ENCODE measurements around the gene IL19. TPM values are rescaled to one million over a fixed set of nuclear protein-coding genes. Genes with fewer than 3 reads are reported as not detected.
"Not testable (repeated sequence)": the region's sequence is repeated elsewhere in the genome, so short reads cannot be mapped to it uniquely, and the experiment has no call there.

The IL19 gene
- total RNA-seq, 1 donor from 2014 or later, result not detected

DNA sequence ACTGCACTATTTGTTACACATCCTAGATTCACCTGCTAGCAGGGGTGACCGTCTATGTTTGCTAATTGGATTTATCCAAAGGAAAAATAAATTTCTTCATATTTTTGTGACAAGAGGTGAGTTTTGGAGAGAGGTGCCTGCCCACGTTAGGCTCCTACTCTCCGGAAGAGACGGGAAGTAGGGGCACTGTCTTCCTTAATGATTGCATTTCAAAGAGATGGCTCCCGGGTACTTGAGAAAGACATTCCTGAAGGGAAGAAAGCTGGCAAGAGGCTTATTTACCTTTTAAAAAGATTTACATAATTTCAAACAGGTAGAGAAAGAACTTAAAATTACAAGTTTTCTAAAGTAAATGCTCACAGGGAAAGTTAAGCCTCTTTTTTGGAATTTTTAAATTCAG lies 18.7 kb upstream of the IL19 start:
- Mint-ChIP-seq H3K9me3 (peaks cover 4% of the 10 kb centered on the region), H3K27me3 (peaks cover 44% of the 10 kb centered on the region), H3K36me3 (ENCODE audit: low read depth) (peaks cover 2% of the 10 kb centered on the region), H3K27ac (no peak overlapping the region), H3K4me3 (no peak overlapping the region), H3K4me1 (peaks cover 19% of the 10 kb centered on the region)
- no peak for DNase-seq
- intact Hi-C loops (cut with micrococcal nuclease), result no loop called here

DNA sequence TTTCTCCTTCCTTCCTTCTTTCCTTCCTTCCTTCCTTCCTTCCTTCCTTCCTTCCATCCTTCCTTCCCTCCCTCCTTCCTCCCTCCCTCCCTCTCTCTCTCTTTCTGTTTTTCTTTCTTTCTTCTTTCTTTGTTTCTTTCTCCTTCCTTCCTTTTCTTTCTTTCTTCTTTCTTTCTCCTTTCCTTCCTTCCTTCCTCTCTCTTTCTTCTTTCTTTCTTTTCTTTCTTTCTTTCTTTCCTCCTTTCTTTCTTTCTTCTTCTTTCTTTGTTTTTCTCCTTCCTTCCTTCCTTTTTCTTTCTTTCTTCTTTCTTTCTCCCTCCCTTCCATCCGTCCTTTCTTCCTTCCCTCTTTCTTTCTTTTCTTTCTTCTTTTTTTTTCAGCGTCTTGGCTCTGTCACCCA lies 18.1 kb upstream of the IL19 start:
- H3K9me3 Mint-ChIP-seq, result peaks cover 4% of the 10 kb centered on the region

GRCh38 chr1:206753141-206753540 lies 17.4 kb upstream of the IL19 start:
- peaks cover 4% of the 10 kb centered on the region for H3K9me3 Mint-ChIP-seq
- no peak overlapping the region for H3K4me3 Mint-ChIP-seq
- H3K4me1 Mint-ChIP-seq, result peaks cover 19% of the 10 kb centered on the region
- H3K36me3 Mint-ChIP-seq (ENCODE audit: low read depth), result peaks cover 1% of the 10 kb centered on the region
- peaks cover 42% of the 10 kb centered on the region for H3K27me3 Mint-ChIP-seq
- no peak for DNase-seq
- no peak overlapping the region for H3K27ac Mint-ChIP-seq
- intact Hi-C loops (cut with micrococcal nuclease), result no loop called here

More for the DNA sequence above, 18.1 kb upstream of the IL19 start:
- H3K27me3 Mint-ChIP-seq, result peaks cover 42% of the 10 kb centered on the region
- intact Hi-C loops (cut with micrococcal nuclease), result no loop called here
- H3K4me3 Mint-ChIP-seq, result no peak overlapping the region
- no peak overlapping the region for H3K27ac Mint-ChIP-seq
- peaks cover 1% of the 10 kb centered on the region for H3K36me3 Mint-ChIP-seq (ENCODE audit: low read depth)
- no peak for DNase-seq
- peaks cover 19% of the 10 kb centered on the region for H3K4me1 Mint-ChIP-seq

- intact Hi-C loops (cut with micrococcal nuclease), result no loop called here
- no peak for DNase-seq
- Mint-ChIP-seq H3K4me1 (peaks cover 12% of the 10 kb centered on the region), H3K27ac (no peak overlapping the region), H3K27me3 (peaks cover 34% of the 10 kb centered on the region), H3K9me3 (peaks cover 4% of the 10 kb centered on the region), H3K36me3 (ENCODE audit: low read depth) (peaks cover 1% of the 10 kb centered on the region), H3K4me3 (no peak overlapping the region)
Measured at GRCh38 chr1:206754011-206754410, 16.6 kb upstream of the IL19 start.

- no peak overlapping the region for H3K4me3 Mint-ChIP-seq
- H3K9me3 Mint-ChIP-seq, result peaks cover 4% of the 10 kb centered on the region
- H3K27ac Mint-ChIP-seq, result no peak overlapping the region
- H3K27me3 Mint-ChIP-seq, result peaks cover 28% of the 10 kb centered on the region
- intact Hi-C loops (cut with micrococcal nuclease), result loop anchor here (2.0 kb wide), 1 partner anchor 19 kb away; no protein-coding TSS in a partner anchor
- H3K4me1 Mint-ChIP-seq, result peaks cover 18% of the 10 kb centered on the region
- H3K36me3 Mint-ChIP-seq (ENCODE audit: low read depth), result peaks cover 1% of the 10 kb centered on the region
- peak; percentile 73 for DNase-seq
Measured at GRCh38 chr1:206757524-206758266, 12.9 kb upstream of the IL19 start.

- Mint-ChIP-seq H3K27me3 (peaks cover 33% of the 10 kb centered on the region), H3K4me3 (no peak overlapping the region), H3K4me1 (peaks cover 18% of the 10 kb centered on the region)
Measured at GRCh38 chr1:206760590-206760989, 10.0 kb upstream of the IL19 start.

DNA sequence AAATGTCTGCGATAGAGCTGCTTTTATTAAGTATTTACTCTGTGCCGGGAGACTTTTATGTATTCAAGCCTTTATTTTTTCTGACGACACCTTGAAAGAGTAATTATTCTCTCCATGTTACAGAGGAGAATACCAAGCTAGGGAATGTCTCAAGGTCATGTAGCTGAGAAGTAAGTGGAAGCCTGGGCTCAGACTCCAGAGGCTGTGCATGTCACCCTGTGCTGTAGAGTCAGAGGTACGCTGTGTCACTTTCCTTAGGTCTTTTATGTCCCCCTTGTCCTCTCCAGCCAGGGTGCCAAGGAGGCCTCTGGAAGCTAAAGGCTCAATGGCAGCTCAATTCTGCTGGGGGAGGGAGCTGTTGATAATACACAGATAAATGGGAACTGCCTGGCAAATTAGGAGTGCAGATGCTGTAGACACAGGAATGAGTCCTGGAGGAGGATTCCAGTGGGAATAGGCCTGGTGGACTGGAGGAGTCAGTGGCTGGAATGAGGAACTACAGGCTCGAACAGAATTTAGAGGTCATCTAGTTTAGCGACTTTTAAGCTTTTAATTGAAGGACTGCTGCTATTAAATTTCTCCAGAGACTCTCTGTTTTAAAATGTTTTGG lies 9.3 kb upstream of the IL19 start:
- H3K27ac Mint-ChIP-seq, result no peak overlapping the region
- peaks cover 3% of the 10 kb centered on the region for H3K36me3 Mint-ChIP-seq (ENCODE audit: low read depth)
- peaks cover 22% of the 10 kb centered on the region for H3K4me1 Mint-ChIP-seq
- H3K27me3 Mint-ChIP-seq, result peaks cover 34% of the 10 kb centered on the region
- intact Hi-C loops (cut with micrococcal nuclease), result no loop called here
- DNase-seq, result no peak
- H3K4me3 Mint-ChIP-seq, result no peak overlapping the region
- H3K9me3 Mint-ChIP-seq, result peaks cover 13% of the 10 kb centered on the region

More at GRCh38 chr1:206760590-206760989, 10.0 kb upstream of the IL19 start:
- H3K27ac Mint-ChIP-seq, result no peak overlapping the region
- no peak for DNase-seq
- intact Hi-C loops (cut with micrococcal nuclease), result no loop called here
- H3K9me3 Mint-ChIP-seq, result peaks cover 13% of the 10 kb centered on the region
- H3K36me3 Mint-ChIP-seq (ENCODE audit: low read depth), result peaks cover 2% of the 10 kb centered on the region

- intact Hi-C loops (cut with micrococcal nuclease); H3K36me3 Mint-ChIP-seq (ENCODE audit: low read depth): not testable (repeated sequence)
Measured at GRCh38 chr1:206762741-206763364, 7.7 kb upstream of the IL19 start.

GRCh38 chr1:206765771-206766170 lies 4.8 kb upstream of the IL19 start:
- intact Hi-C loops (cut with micrococcal nuclease), result loop anchor here (1.0 to 2.0 kb wide), 2 partner anchors 38 to 51 kb away; no protein-coding TSS in a partner anchor
- H3K4me3 Mint-ChIP-seq, result peak overlapping the region; percentile 16
- DNase-seq; H3K36me3 Mint-ChIP-seq (ENCODE audit: low read depth): not testable (repeated sequence)
- H3K9me3 Mint-ChIP-seq, result peaks cover 13% of the 10 kb centered on the region
- peak overlapping the region; percentile 80 for H3K27ac Mint-ChIP-seq
- H3K27me3 Mint-ChIP-seq, result peaks cover 30% of the 10 kb centered on the region
- H3K4me1 Mint-ChIP-seq, result peaks cover 52% of the 10 kb centered on the region

More at GRCh38 chr1:206762741-206763364, 7.7 kb upstream of the IL19 start:
- not testable (repeated sequence) for DNase-seq, H3K27ac Mint-ChIP-seq, H3K4me3 Mint-ChIP-seq
- Mint-ChIP-seq H3K9me3 (peaks cover 13% of the 10 kb centered on the region), H3K27me3 (peaks cover 33% of the 10 kb centered on the region), H3K4me1 (peaks cover 29% of the 10 kb centered on the region)

DNA sequence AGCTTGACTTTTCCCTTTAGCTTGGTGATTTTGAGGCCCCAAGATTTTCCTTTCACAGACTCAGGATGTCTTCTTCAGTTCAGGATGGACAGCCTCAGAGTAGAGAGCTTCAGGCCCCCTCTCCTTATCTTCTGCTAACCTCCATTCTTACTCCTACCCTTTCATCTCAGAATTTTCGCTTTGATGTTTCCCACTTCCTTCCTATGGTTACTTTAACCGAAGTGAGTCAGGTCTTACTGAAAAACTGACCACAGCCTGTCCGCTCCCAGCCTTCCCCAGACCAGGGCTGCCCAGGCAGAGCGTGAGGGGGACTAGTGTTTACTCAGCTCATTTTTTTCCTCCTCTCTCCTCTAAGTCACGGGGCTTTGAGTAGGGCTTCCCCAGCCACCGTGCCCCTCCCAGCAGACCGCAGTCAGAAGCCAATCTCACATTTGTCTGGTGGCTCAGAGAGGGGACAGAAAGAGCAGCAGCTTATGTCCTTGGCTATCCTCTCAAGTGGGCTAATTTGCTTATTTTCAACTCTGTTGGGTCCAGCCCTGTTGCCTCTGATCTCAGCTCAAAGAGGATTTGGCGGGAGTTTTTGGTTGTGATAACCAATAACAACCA lies 4.2 kb upstream of the IL19 start:
- peak overlapping the region; percentile 80 for H3K27ac Mint-ChIP-seq
- intact Hi-C loops (cut with micrococcal nuclease), result loop anchor here (1.0 to 2.0 kb wide), 2 partner anchors 37 to 50 kb away; no protein-coding TSS in a partner anchor
- peaks cover 56% of the 10 kb centered on the region for H3K4me1 Mint-ChIP-seq
- H3K27me3 Mint-ChIP-seq, result peaks cover 27% of the 10 kb centered on the region
- peak overlapping the region; percentile 74 for H3K4me3 Mint-ChIP-seq
- peaks cover 6% of the 10 kb centered on the region for H3K36me3 Mint-ChIP-seq (ENCODE audit: low read depth)
- H3K9me3 Mint-ChIP-seq, result peaks cover 13% of the 10 kb centered on the region
- DNase-seq, result peak; percentile 91

DNA sequence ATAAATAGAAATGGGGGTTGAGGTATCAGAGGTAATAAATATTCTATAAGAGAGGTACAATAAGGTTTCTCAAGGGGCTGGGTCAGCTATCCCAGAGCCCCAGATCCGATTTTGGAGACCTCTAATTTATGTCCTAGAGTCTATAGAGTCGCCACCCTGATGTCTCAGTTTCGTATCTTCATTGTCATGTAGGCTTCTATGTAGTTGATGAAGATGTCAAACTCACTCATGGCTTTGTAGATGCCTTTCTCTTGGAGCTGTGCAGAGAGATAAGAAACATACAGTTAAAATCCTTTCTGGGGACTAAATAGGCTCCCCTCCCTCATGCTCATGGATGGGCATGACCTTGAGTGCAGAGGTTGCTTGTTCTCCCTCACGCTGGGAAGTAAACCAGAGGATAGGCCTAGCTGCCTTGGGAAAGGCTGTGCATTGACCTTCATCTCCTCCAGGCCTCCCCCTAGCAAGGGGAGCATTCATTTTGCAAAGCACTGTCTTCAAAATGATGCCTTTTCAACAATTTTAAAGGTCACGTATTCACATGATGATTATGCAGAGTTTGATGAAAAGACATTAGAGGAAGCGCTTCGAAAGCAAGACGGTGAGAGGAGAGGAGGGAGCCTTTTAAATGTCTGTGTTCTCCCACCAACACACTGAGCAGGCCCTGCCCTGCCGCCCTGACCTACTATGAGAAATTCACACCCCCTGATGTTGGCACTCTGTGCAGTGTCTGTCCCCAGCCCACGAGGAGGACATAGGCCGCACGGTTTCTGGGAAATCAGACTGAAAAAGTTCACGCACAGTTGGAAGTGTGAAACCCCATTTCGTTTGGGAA lies 1.9 kb upstream of the IL19 start:
- intact Hi-C loops (cut with micrococcal nuclease), result loop anchor here (1.0 kb wide), 2 partner anchors 16 to 29 kb away; no protein-coding TSS in a partner anchor
- H3K27ac Mint-ChIP-seq, result peak overlapping the region; percentile 74
- H3K36me3 Mint-ChIP-seq (ENCODE audit: low read depth), result peaks cover 6% of the 10 kb centered on the region
- peaks cover 37% of the 10 kb centered on the region for H3K27me3 Mint-ChIP-seq
- peaks cover 8% of the 10 kb centered on the region for H3K9me3 Mint-ChIP-seq
- peak overlapping the region; percentile 66 for H3K4me3 Mint-ChIP-seq
- no peak for DNase-seq
- peaks cover 61% of the 10 kb centered on the region for H3K4me1 Mint-ChIP-seq

DNA sequence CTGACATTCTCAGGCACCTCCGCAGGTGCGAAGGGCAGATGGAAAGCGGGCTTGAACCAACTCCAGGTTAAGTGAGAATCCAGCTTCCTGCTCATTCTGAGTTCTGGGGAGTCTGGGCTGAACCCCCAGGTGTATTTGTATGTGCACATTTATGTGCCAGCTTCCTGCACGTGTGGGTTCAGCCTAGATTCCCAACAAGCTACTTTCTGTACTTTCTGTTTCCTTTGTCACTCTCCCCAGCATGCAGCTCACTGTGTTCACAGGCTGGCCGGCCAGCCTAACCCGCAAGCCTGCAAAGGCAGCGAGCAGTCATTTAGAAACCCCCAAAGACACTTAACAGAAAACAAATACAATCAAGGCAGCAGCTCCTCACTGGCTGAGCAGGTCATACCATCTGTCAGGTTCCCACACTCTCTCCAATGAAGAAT lies 1.3 kb upstream of the IL19 start:
- Mint-ChIP-seq H3K4me3 (peak overlapping the region; percentile 66), H3K27ac (peak overlapping the region; percentile 74), H3K27me3 (peaks cover 36% of the 10 kb centered on the region), H3K9me3 (peaks cover 2% of the 10 kb centered on the region), H3K36me3 (ENCODE audit: low read depth) (peaks cover 3% of the 10 kb centered on the region), H3K4me1 (peaks cover 65% of the 10 kb centered on the region)
- intact Hi-C loops (cut with micrococcal nuclease), result loop anchor here (1.0 kb wide), 2 partner anchors 15 to 30 kb away; no protein-coding TSS in a partner anchor
- peak; percentile 91 for DNase-seq

- Mint-ChIP-seq H3K9me3 (no peaks in the 10 kb centered on the region), H3K27me3 (peaks cover 46% of the 10 kb centered on the region), H3K27ac (no peak overlapping the region), H3K4me3 (peak overlapping the region; percentile 36), H3K4me1 (peaks cover 59% of the 10 kb centered on the region), H3K36me3 (ENCODE audit: low read depth) (peaks cover 2% of the 10 kb centered on the region)
- intact Hi-C loops (cut with micrococcal nuclease), result no loop called here
- DNase-seq, result no peak
Measured at GRCh38 chr1:206771338-206771692, 742 bp downstream of the IL19 start.

All from activated CD4-positive, alpha-beta T cell treated with anti-CD3 and anti-CD28 coated beads, Interleukin-2, amount 10 ng/mL, durations not matched to agents 24 days and 14 days (primary cell).